D721Med (cell line): ENCODE results near the gene TSPAN16.

Source experiments
- DNase-seq: peaks from one replicate; pipeline ENCODE4 v3.0.0; 2011; ENCODE audit warnings: low spot score; ENCODE audit not compliant: insufficient read length
- FAIRE-seq: peaks from 2 replicates; lab custom pipeline; 2011; peaks lifted over from hg19 to GRCh38; lab: Jason Lieb, UNC
- CTCF ChIP-seq: IDR thresholded peaks from 2 replicates; pipeline ENCODE4 v1.5.1; 2012; ENCODE audit warnings: mild to moderate bottlenecking, control low read depth; ENCODE audit not compliant: insufficient read depth; ENCODE audit errors: missing control alignments

The TSPAN16 gene

GRCh38 chr19:11261971-11262839 lies 33.8 kb upstream of the TSPAN16 start, which contains the start of gene DOCK6:
TSS of gene DOCK6 (minus strand) at chr19:11262524. CDS start at chr19:11262440, 84 bp downstream.
- TF ChIP-seq CTCF = no peak
- DNase-seq (no peak), FAIRE-seq (no peak)

- DNase-seq (no peak), FAIRE-seq (no peak)
- no peak for TF ChIP-seq CTCF
Measured at GRCh38 chr19:11263726-11264125, 32.2 kb upstream of the TSPAN16 start.

- FAIRE-seq = no peak
- no peak for DNase-seq
- TF ChIP-seq CTCF = no peak
Measured at GRCh38 chr19:11264452-11265176, 31.3 kb upstream of the TSPAN16 start.

- no peak for TF ChIP-seq CTCF
- DNase-seq (no peak), FAIRE-seq (no peak)
Measured at GRCh38 chr19:11265177-11265784, 30.7 kb upstream of the TSPAN16 start.

- FAIRE-seq (no peak), DNase-seq (no peak)
Measured at GRCh38 chr19:11265785-11266236, 30.1 kb upstream of the TSPAN16 start.

GRCh38 chr19:11267316-11268085 lies 28.5 kb upstream of the TSPAN16 start:
- TF ChIP-seq CTCF = no peak
- DNase-seq (no peak), FAIRE-seq (no peak)

More at GRCh38 chr19:11265785-11266236, 30.1 kb upstream of the TSPAN16 start:
- no peak for TF ChIP-seq CTCF
